Activated CD8-positive, alpha-beta memory T cell treated with anti-CD3 and anti-CD28 coated beads, Interleukin-2, amount 50 U/mL, for 1 hour (primary cell): ENCODE measurements around the gene PXDN.
"Not testable (repeated sequence)": the region's sequence is repeated elsewhere in the genome, so short reads cannot be mapped to it uniquely, and the experiment has no call there.

Source experiments
- DNase-seq: peaks from one replicate; pipeline ENCODE4 v3.0.0-alpha.2; 2020; ENCODE audit errors: extremely low read depth

PXDN gene

DNA sequence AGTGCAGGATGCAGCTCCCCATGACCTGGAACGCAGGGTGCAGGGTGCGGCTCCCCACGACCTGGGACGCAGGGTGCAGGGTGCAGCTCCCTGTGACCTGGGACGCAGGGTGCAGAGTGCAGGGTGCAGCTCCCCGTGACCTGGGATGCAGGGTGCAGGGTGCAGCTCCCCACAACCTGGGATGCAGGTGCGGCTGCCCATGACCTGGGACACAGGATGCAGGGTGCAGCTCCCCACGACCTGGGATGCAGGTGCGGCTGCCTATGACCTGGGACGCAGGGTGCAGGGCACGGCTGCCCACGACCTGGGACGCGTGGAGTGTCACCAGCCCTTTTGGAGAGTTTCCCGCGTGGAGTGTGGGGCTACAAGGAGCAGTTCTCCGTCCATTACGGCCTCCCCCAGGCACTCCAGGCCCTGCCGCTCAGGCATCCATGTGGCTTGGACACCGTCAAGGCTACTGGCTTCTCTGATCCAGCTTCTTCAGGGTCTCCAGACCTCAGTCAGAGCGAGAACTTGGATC lies 38.7 kb downstream of the PXDN start:
- no peak for DNase-seq

DNA sequence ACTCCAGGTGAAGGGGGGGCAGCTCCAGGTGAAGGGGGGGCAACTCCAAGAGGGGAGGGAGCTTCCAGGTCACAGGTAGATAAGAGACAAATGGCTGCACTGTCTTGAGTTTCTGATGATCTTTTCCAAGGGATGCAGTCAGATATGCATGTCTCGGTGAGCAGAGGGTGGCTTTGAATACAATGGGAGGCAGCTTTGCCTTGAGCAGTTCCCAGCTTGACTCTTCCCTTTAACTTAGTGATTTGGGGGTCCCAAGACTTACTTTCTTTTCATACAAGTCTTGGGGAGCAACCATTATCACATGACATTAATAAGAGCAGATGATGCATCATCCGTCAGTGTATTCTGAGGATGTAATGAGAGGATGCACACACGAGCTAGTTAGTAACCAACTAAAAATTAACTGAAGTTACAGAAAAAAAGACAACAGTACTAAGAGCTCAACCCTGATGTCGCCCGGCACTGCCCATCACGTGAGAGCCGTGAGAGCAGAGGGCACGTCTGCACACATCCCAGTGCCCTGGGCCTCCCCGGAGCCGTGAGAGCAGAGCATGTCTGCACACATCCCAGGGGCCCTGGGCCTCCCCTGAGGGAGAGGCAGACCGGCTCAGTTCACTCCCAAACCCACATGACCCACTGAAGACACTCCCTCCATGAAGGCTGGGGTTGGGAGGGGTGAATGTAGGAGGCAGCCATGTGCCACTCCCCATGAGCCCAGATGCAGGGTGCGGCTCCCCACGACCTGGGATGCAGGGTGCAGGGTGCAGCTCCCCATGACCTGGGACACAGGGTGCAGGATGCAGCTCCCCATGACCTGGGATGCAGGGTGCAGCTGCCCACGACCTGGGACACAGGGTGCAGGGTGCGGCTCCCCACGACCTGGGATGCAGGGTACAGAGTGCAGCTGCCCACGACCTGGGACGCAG lies 39.4 kb downstream of the PXDN start:
- DNase-seq = no peak

DNA sequence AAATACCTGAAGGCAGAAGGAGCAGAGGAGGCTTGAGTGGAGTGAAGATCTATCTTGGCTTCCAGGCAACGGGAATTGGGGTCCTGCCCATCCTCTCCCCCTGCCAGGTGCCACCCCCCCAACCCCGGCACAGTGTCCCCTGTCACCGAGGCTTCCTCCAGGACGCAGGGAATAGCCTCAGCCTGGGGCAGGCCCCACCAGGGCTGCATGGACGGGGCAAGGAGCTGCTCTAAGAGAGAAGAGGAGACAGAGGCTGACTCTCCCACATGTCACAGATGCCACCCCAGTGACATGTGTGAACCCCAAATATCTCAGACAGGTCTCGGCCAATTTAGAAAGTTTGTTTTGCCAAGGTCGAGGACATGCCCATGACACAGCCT lies 42.1 kb downstream of the PXDN start:
- no peak for DNase-seq

DNA sequence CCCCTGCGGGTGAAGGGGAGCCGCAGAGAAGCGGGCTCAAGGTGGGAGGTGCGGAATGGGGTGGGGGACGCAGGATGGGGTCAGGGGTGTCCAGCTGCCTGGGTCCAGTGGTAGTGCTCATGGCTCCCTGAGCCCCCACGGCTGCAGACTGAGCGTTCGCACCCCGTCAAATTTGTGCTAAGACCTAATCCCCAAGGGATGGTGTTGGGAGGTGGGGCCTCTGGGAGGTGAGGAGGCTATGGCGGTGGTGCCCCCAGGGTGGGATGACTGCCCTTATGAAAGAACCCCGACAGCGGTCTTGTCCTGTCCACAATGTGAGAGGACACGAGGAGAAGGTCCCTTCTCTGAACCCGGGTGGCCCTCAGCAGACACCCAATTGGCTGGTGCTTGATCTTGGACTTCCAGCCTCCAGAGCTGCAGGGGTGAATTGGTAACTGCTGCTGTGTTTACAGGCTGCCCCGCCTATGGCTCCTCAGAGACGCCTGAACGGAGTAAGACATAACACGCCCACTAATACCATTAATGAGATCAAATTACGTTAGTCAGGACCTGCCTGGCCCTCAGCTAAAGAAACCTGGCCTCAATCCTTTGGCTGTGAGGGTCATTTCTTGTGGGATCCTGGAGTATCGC lies 42.6 kb downstream of the PXDN start:
- DNase-seq = no peak

DNA sequence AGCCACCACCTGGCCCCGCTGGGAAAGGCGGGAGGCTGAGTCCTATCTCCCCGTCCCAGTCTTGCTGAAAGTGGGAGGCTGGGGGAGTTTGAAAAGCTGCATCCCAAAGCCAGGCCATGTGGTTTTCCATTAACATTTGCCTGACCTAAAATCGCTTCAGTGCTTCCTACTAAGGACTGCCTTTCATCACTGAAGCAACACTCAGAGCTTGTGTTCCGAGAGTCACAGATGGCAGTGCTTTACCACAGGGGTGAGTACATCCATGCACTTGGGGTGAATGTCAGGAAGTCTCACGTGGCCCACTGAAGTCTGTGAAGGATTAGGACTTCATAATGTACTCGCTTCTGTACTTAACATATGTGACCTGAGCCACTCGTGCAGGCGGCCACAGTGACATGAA lies 43.3 kb downstream of the PXDN start:
- DNase-seq = no peak

DNA sequence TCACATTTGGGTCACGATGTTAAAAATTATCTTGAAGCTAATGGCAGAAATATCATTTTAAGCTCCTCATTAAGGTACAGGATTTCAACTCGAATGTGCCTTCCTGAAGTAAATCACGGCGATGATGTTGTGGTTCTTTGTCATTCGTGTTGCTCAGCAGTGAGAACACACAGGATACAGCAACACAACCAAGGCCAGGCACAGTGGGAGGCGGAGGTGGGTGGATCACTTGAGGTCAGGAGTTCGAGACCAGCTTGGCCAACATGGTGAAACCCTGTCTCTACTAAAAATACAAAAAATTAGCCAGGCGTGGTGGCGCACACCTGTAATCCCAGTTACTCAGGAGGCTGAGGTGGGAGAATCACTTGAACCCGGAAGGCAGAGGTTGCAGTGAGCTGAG lies 43.9 kb downstream of the PXDN start:
- not testable (repeated sequence) for DNase-seq

DNA sequence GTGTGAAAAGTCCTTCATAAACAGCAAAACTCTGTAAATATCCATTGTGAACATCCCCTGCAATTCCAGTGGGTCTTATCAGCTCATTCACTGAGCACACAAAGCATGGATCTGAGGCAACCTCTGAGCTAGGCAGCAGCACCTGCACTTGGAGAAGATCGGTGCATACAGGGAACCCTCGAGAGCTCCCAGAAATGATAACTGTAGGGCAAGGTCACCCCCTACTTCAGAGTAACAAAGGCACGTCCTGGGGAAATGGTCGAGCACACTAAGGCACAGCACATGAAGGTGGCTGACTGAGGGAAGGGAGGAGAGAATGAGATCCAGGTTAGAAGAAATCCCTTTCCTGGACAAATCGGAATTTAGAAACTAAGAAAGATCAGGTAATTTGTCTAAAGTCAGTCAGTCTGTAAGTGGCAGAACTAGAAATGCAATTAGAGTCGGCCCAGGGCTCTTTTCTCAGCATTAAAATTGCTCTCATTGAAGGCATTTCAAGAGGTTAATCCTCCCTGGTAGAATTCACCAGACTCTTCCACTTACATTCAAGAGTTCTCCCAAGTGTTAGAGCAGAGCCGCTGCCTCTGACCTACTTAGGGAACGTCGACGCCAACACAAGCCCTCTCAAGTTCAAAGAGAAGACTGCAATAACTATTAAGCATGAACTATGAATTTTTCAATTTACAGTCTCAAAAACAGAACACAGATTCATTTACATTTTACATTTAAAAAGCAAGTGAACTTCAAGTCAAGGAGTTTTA lies 45.9 kb downstream of the PXDN start:
- DNase-seq = no peak

DNA sequence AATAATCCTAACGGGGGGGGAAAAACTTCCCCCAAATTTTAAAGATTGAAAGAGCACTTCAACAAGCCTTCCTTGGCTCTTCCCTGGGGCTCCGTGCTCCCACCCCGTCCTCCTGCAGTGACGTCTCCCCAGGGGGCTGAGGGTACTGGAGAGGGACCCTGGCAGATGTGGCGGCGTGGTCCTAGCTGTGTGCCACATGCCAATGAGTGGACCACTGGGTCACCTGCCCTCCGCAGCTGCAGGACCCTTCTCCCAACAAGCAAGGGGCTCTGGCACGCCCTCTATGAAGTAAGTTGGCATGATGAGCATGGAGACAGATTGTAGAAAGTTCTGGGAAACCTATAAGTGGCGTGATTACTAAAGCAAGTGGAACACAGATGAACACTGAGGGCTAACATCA lies 46.7 kb downstream of the PXDN start:
- DNase-seq = no peak

DNA sequence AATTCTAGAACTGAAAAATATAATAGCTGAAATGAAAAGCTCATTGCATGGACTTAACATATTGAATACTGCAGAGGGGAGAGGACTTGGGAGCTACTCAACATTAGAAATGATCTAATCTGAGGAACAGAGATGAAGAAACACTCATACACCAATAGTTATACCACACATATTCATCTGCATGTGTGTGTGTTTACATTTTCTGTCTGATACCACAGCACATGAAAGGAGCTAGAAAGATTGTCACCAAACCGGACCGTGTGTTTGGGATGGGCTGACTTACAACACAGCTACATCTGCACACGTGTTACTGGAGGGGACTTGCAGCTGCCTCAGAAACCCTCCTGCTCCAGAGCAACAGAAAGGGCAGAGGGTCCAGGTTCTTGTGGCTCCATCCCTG lies 47.8 kb downstream of the PXDN start:
- no peak for DNase-seq

DNA sequence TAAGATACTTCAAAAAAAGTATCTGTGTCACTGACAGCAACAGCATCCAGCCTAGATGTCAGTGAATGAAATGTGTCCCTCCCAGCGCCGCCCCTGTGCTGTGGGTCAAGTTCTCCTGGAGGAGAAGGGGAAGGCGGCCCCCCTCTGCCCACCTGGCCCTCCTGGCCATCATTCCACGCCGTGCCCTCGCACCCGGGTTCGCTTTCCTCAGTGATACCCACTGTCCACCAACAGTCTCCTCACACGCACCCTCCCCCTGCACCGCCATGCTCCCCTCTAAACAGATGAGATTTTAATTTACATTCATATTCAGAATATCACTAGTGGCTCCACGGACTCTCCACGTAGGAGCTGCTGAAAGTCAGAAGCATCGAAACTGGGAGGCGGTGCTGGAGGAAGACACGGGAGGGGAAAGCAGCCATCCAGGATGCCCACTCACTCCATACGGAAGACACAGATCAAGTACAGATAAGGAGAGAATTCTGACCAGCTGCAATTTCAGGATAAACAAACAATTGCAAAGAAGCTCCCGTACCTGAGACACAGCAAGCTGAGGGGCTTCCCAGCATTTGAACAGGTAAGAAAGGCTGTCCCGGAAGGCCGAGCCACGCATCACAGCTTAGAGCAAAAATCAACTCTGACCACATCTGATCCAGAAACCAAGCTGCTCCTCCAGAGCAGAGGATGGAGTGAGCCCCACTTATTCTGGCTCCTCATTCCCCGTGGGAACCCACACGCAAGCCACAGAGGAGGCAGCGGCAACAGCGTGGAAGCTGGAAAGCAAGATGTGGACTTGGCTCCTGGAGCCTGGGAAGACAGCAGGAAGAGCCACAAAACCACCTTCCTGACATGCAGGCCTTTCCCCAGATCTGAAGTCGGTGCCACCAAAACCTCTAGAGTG lies 49.7 kb downstream of the PXDN start:
- no peak for DNase-seq

DNA sequence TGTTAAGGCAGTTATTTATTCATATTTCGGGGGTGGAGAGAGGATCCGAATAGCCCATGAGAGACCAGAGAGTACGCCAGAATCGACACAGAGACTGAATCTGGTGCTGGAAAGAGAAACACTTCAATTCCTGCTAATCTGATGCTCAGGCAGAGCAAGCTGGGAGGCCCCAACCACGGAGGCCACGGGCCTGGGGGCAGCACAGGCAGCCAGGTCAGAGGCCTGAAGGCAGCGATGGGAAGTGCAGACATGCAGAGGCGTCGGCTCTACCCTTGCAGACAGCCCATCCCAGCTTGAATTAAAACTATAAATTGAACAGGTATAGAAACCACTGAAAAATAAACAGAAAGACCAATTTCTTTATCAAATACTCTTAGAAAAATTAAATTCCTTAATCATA lies 50.6 kb downstream of the PXDN start:
- DNase-seq = no peak

DNA sequence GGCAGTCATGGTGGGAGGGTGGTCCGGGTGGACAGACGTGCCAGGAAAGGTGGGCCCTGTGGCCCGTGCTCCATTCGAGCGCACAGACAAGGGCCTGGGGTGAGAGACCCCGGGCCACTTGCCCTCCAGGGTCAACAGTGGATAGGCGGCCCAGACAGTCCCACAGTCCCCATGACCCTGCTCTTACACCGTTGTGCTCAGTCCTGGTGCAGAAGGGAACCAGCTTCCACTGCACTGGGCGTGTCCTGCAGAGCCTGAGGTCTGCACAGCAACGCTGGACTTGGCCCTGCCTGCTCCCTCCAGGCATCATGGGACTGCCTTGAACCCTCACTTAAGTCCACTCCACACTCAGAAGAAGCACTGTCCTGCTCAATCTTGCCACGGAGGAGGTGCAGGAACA lies 52.0 kb downstream of the PXDN start:
- no peak for DNase-seq

DNA sequence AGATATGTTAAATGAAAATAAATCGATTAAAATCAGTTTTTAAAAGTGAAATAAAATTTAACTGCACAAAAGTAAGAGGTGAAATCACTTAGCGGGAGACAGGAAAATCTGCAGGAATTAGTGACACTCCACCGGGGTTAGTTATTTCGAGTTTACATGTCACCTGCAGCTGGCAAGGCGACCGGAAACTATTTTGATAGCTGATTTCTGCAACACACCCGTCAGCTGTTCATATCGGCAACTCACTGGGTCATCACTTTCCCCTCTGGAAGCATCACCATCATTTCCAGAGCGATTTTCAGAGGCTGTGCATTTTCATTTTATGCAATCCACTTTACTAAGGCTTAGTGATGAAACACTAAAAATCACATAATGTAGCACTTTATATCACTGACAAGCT lies 52.9 kb downstream of the PXDN start:
- no peak for DNase-seq

DNA sequence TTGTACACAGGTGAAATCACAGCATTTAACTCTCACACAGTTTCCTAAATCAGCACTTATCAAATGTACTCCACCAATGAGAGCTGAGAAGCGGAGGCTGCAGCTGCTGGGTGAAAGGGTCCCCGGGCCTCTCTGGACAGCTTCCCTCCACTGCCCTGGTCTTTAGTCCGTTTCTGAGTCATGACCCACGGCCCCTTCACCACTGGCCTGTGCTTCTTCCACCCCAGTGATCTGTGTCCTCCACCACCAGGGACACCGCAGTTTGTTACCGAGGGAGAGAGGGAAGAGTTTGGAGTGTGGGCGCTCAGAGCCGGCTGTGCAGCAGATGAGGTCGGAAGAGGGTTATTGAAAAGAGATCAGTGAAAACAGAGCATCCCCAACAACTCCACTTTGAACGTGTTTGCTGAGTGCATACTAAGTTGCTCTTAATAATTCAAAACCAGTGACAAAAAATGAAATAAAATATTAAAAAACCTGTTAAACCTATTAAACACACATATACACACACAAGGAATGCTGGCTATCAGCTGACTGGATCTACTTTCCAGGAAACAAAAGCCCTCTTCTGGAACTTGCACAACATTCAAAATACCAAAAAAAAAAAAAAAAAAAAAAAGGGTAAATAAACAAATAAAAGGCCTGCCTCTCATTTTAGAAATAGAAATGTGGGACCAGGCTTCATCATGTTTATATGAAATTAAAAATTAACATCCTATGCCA lies 54.1 kb downstream of the PXDN start:
- no peak for DNase-seq

DNA sequence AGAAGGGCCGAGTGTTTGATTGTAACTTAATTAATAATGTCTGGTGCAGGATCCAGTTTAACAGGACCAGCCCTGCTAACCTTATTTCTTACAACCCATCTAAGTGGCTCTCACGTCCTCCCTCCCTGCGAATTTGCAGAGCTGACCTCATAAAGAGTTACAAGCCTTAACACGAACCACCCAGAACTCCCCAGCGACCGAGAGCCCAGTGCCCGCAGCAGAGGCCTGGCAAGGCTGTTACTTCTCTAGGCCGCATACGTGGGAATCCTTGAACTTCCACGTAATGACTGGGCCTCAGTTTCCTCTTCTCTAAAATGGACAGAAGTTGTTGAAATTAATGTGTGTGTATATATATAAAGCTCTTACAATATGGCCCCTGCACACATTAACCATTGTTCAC lies 55.5 kb downstream of the PXDN start:
- no peak for DNase-seq

DNA sequence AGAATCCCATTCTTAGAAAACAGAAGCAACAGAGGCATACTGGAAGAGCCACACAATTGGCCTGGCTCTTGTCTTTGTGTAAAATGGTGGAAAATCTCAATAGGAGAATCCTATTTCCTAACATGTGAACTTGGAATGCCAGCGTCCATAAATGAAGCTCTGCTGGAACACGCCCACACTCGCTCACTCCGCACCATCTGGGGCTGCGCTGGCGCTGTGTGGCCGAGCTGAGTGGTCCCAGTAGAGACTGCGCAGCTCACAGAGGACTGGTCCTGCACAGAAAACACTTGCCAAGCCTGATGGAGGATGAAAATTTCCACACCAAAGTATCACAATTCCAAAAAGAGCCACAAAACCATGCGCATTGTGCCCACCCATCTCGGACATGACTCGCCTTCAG lies 56.2 kb downstream of the PXDN start:
- DNase-seq = no peak

DNA sequence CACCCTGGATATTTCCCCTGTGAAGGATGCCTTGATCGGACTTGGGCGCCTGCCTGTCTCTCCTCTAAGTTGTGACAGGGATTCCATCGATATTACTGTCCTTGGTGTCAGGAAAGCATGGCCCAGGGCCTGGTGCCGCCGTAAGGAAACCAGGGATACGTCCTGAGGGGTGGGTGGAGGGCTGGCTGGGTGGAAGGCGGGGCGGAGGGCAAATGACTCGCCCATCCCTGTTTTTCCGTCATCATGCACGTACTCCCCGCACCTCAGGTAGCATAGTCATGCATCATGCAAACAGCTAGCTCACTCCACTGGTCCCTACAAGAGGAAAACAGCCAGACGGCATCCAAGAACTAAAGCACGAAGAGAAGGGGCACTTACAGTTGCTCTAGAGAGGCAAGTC lies 57.1 kb downstream of the PXDN start:
- no peak for DNase-seq

DNA sequence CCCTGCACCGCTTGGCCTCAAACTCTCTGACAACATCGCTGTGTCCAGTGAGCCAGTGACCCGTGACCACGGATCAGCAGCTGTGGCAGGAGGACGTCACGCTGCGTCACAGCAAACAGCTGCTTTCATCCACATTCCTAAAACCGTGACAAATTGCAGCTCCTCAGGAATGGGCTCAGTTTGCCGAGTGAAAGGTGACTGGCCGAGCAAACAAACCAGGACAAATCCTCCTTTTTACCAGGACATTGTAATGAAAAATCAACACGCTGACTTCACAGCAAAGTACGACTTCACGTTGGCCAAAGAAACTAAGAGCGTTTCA lies 57.6 kb downstream of the PXDN start:
- no peak for DNase-seq

DNA sequence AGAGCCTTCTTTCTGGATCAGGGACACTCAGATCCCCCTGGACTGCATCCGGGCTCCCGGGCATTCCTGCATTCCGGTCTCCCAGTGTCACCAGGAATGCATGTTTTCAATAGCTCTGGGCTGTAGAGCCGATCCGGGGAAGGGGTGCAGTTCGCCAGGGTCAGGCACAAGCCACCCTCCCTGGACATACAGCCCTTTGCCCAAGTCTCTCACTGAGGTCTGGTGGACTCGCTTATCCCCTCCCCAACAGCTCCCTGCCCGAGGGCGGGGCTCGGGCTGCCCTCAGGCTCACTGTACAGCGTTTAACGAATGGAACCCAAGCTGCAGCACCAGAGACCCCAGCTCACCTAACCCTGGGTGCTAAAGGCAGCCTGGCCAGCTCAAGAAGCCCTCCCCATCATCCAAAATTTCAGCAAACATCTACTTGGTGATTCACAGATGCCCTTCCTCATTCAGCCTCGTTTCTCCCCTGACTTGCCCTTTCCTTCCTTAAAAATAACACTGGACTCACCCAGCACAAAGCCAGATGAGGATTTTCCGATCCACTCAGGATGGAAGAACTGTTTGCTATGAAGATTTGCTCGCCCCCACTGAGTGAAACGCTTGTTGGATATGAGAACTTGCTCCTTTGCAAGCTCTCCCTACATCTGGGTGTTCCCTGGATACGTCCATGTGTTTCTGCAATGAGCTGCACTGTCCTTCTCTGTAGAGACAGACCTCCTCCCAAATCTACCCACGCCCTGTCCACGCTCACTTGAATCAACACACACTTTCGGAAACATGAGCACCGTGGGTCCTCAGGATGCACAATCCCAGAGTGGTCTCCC lies 58.1 kb downstream of the PXDN start:
- no peak for DNase-seq
